WTC11 (cell line): ENCODE data around the gene CAPZB.

Experiments
- ATF1 ChIP-seq: sonication (generic); formaldehyde crosslinking; IDR thresholded peaks from 2 replicates; pipeline ENCODE4 v1.8.1; 2023; ENCODE audit warnings: mild to moderate bottlenecking, moderate library complexity, missing genetic modification reagents
- CTCF ChIP-seq: fragments of 200-600 bp; IDR thresholded peaks from 2 replicates; pipeline ENCODE4 v1.8.0; 2022; ENCODE audit warnings: antibody characterized with exemption
- FOXJ3 ChIP-seq: sonication (generic); formaldehyde crosslinking; IDR thresholded peaks from 2 replicates; pipeline ENCODE4 v1.9.0; 2021; ENCODE audit warnings: missing genetic modification reagents, mild to moderate bottlenecking, borderline replicate concordance
- FOXP4 ChIP-seq: sonication (generic); formaldehyde crosslinking; IDR thresholded peaks from 2 replicates; pipeline ENCODE4 v1.8.0; 2022; ENCODE audit warnings: mild to moderate bottlenecking, missing genetic modification reagents
- GRHL2 ChIP-seq: fragments of 250-450 bp; sonication (Bioruptor Pico); IDR thresholded peaks from 2 replicates; pipeline ENCODE4 v1.8.0; 2022; ENCODE audit warnings: mild to moderate bottlenecking, moderate library complexity; ENCODE audit not compliant: insufficient replicate concordance, severe bottlenecking
- MAX ChIP-seq: sonication (generic); formaldehyde crosslinking; IDR thresholded peaks from 2 replicates; pipeline ENCODE4 v1.8.0; 2022; ENCODE audit warnings: mild to moderate bottlenecking, missing genetic modification reagents
- MLX ChIP-seq: sonication (generic); formaldehyde crosslinking; IDR thresholded peaks from 2 replicates; pipeline ENCODE4 v1.8.1; 2023; ENCODE audit warnings: mild to moderate bottlenecking, missing genetic modification reagents, moderate library complexity
- NFYB ChIP-seq: sonication (generic); formaldehyde crosslinking; conservative IDR thresholded peaks from 2 replicates; pipeline ENCODE4 v1.8.0; 2022; ENCODE audit warnings: low read depth, missing genetic modification reagents
- NR1H2 ChIP-seq: sonication (generic); formaldehyde crosslinking; IDR thresholded peaks from 2 replicates; pipeline ENCODE4 v1.9.0; 2021; ENCODE audit warnings: mild to moderate bottlenecking, moderate library complexity, missing genetic modification reagents
- NR2C2 ChIP-seq: sonication (generic); formaldehyde crosslinking; IDR thresholded peaks from 2 replicates; pipeline ENCODE4 v1.8.0; 2022; ENCODE audit warnings: mild to moderate bottlenecking, missing genetic modification reagents
- TEAD4 ChIP-seq: sonication (generic); formaldehyde crosslinking; IDR thresholded peaks from 2 replicates; pipeline ENCODE4 v1.8.0; 2022; ENCODE audit warnings: mild to moderate bottlenecking, missing genetic modification reagents
- USF2 ChIP-seq: sonication (generic); formaldehyde crosslinking; IDR thresholded peaks from 2 replicates; pipeline ENCODE4 v1.8.1; 2023; ENCODE audit warnings: mild to moderate bottlenecking, missing genetic modification reagents, moderate library complexity
- ZBTB43 ChIP-seq: sonication (generic); formaldehyde crosslinking; IDR thresholded peaks from 2 replicates; pipeline ENCODE4 v1.8.1; 2023; ENCODE audit warnings: mild to moderate bottlenecking, missing genetic modification reagents
- ZNF263 ChIP-seq: sonication (generic); formaldehyde crosslinking; IDR thresholded peaks from 2 replicates; pipeline ENCODE4 v1.8.1; 2022; ENCODE audit warnings: low read depth, mild to moderate bottlenecking, moderate library complexity, missing genetic modification reagents

GRCh38 chr1:19404748-19405147, 80.6 kb downstream of the CAPZB start:
- TF ChIP-seq CTCF (no peak), NR2C2 (CRISPR knock-in tag) (no peak), USF2 (CRISPR knock-in tag) (no peak), MLX (CRISPR knock-in tag) (no peak), NR1H2 (CRISPR knock-in tag) (no peak), ZBTB43 (CRISPR knock-in tag) (no peak), MAX (CRISPR knock-in tag) (no peak), NFYB (CRISPR knock-in tag) (no peak), GRHL2 (no peak), FOXJ3 (CRISPR knock-in tag) (no peak), ZNF263 (CRISPR knock-in tag) (no peak), TEAD4 (CRISPR knock-in tag) (no peak), FOXP4 (CRISPR knock-in tag) (no peak), ATF1 (CRISPR knock-in tag) (no peak)
